NCI-H128 (cell line): ENCODE results near the gene ACSS3.

Experiments used
- DNase-seq: peaks from one replicate; lab custom pipeline; 2025; ENCODE audit not compliant: unreplicated experiment; lab: John Stamatoyannopoulos, UW

The ACSS3 gene

DNA sequence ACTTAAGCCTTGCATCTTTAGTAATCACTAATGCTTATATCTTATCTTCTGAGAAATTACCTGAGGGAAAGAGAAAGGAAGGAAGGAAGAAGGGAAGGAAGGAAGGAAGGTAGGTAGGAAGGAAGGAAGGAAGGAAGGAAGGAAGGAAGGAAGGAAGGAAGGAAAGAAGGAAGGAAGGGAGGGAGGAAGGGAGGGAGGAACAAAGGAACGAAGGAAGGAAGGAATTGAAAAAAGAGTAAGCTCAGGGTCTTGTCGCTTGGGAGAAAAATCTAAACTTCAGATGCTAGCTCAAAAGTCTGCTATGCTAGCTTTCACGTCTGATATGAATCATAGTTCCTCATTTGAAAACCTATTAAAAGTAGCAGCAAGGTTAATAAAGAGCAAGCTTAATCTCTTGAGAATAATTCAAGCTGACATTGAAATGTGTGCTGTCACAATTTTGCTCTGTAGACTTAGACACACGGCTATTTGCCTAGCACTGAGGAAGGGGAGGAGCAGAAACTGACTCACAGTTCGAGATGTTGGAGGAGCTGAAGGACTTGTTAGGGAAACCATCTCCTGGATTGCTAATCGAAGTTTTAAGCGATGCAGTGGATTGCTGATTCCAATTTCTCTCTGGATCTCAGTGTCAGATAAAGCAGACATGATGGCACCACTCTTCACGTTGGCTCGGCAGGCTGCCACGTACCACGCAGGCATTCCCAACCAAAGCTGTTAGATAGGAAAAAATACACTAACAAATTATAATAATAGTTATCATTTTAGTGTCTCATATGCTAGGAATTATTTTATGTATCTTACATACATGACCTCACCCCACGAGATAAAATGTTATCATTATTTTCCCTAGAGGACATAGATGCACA is 216.7 kb downstream of the ACSS3 start:
- no peak for DNase-seq

DNA sequence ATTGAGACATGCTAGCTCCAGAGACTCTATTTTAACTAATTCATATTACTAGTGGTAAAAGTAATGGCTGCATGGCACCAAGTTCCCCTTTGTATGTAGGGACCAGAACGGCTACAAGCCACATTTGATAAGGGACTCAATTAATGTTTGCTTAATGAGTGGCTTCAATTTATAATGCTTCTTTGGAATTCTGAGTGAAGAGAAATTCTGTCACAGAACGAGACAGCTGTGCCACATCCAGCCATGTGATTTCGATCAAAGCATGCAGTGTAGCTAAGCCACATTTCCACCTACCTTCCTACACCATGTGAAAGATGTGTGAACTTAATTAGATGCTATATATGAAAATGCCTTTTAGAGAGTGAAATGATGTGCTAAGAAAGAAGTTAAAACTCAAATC is 217.4 kb downstream of the ACSS3 start:
- no peak for DNase-seq

DNA sequence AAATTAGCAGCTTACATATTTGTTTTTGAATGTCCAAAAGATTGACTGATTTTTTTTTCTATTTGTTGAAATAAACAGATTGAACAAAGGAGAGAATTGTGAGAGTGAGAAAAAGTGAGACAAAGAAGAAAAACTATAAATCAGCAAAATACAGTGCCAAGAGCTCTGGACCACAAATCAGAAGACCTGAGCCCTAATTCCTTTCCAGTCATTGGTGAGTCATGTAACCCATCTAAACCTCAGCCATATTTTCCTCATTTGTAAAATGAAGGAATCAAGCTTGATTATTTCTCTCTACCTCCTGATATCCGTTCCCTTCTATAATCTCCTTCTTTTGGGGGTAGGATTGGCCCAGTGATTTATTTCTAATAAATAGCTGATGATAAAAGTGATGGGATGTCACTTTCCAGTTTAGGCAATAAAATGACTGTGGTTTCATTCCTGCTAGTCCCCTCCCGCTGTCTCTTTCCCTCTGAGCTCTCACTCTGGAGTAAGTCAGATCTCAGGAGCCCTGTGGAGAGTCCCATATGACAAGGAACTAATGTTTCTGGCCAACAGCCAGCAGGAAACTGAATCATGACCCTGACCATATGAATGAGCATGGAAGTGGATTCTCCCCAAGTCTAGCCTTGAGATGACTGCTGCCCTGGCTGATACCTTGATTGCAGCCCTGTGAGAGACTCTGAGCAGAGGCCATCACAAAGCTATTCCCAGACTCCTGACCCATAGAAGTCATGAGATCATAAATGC is 218.9 kb downstream of the ACSS3 start:
- DNase-seq: no peak

DNA sequence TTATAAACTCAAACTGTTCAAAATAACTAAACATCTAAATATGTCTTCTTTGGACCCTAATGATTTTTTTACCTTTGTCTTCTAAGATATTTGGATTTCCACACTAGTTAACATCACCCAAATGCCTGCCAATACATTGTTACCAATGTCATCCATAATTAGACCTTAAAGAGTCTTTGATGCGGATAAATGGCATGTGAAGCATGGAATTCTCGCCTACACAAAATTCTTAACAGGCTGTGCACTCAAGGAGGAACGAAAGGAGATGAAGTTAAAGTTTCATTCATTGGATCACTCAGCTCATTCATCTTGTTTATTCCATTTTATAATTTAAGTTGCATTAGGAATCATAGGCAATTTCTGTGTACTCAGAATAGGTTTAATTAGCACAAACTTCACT is 219.7 kb downstream of the ACSS3 start:
- DNase-seq: no peak

DNA sequence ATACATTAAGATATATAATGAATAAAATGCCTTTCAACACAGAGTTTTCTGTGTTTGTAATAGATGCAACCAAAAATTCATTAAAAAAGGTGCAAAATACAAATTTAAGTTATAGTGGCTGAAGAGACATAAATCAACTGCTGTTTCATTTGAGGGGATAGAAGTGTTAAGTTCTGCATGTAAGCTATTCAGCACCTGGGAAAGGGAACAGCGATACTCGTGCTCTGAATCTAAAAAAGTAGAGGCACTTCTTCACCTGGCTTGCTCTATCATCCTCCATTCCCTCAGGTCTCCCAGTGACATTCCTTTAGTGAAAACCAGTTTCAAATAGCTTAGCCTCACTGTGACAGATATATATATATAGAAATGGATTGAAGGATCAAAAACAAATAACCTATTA is 222.6 kb downstream of the ACSS3 start:
- no peak for DNase-seq

DNA sequence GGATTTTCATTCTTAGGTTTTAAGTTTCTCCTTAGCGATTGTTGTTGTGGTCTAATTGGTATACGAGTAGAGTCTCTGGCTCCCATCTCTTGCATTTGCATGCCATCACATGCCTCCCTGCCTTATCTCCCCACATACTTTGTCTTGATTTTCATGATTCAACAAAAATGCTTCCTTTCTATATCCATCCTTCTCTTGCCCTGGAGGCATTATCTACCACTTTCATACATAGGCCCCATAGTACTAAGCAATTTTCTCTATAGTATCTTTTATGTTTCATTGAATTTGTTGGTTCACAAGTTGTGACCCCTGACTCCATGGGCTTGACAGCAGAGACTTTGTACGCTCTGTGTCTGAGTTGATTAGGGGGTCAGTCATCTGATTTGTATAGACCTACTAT is 226.1 kb downstream of the ACSS3 start:
- no peak for DNase-seq
